Measurements from ENCODE around the gene ATP5PD.

The ATP5PD gene

GRCh38 chr17:75005291-75005690 is 41.5 kb downstream of the ATP5PD start:
- H3K36me3 Mint-ChIP-seq: no peaks in the 10 kb centered on the region
- no peaks in the 10 kb centered on the region for H3K27me3 Mint-ChIP-seq
- H3K4me3 Mint-ChIP-seq: no peak overlapping the region
- H3K27ac Mint-ChIP-seq: no peak overlapping the region
- H3K4me1 Mint-ChIP-seq (ENCODE audit: low read depth): no peaks in the 10 kb centered on the region
- H3K9me3 Mint-ChIP-seq (ENCODE audit: low read depth): no peaks in the 10 kb centered on the region

DNA sequence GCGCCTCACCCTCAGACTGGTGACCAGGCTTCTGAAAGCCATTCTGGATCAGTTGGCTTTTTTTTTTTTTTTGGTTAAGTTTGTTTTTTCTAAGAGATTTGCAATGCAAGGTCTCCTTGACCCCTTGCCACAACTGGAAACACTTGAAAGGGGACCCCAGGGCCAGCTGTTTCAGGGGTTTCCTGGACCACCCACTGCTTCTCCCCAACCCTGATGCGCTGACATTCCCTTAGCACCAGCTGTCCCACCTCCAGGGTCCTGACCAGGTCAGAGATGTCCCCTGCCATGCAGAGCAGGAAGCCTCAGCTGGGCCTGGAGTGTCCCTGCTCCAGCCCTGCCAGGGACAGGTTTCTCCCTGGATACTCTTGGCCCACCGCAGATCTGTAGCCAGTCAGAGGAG is 42.4 kb downstream of the ATP5PD start:
- Mint-ChIP-seq H3K27me3 (no peaks in the 10 kb centered on the region), H3K4me1 (ENCODE audit: low read depth) (no peaks in the 10 kb centered on the region), H3K27ac (no peak overlapping the region), H3K36me3 (no peaks in the 10 kb centered on the region), H3K9me3 (ENCODE audit: low read depth) (no peaks in the 10 kb centered on the region), H3K4me3 (no peak overlapping the region)

GRCh38 chr17:75003957-75004355 is 42.8 kb downstream of the ATP5PD start:
- Mint-ChIP-seq H3K4me3 (no peak overlapping the region), H3K9me3 (ENCODE audit: low read depth) (no peaks in the 10 kb centered on the region), H3K27me3 (no peaks in the 10 kb centered on the region), H3K4me1 (ENCODE audit: low read depth) (no peaks in the 10 kb centered on the region), H3K36me3 (no peaks in the 10 kb centered on the region), H3K27ac (no peak overlapping the region)

DNA sequence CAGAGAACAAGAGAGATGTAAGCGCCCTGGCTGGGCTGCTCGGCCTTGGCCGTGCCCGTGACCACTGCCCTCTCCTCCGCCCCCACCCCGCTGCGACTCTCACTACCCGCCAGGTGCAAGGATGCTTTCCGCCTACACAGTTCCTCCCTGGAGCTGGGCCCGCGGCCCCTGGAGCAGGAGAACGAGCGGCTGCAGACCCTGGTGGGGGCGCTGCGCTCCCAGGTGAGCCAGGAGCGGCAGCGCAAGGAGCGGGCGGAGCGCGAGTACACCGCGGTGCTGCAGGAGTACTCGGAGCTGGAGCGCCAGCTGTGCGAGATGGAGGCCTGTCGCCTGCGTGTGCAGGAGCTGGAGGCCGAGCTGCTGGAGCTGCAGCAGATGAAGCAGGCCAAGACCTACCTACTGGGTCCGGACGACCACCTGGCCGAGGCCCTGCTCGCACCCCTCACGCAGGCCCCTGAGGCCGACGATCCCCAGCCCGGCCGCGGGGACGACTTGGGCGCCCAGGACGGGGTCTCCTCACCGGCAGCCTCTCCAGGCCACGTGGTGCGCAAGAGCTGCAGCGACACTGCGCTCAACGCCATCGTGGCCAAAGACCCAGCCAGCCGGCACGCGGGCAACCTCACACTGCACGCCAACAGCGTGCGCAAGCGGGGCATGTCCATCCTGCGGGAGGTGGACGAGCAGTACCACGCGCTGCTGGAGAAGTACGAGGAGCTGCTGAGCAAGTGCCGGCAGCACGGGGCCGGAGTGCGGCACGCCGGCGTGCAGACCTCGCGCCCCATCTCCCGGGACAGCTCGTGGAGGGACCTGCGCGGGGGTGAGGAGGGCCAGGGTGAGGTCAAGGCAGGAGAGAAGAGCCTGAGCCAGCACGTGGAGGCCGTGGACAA is 43.5 kb downstream of the ATP5PD start:
- H3K4me1 Mint-ChIP-seq (ENCODE audit: low read depth): peaks cover 2% of the 10 kb centered on the region
- no peaks in the 10 kb centered on the region for H3K27me3 Mint-ChIP-seq
- H3K4me3 Mint-ChIP-seq: no peak overlapping the region
- no peaks in the 10 kb centered on the region for H3K36me3 Mint-ChIP-seq
- no peak overlapping the region for H3K27ac Mint-ChIP-seq
- H3K9me3 Mint-ChIP-seq (ENCODE audit: low read depth): no peaks in the 10 kb centered on the region

DNA sequence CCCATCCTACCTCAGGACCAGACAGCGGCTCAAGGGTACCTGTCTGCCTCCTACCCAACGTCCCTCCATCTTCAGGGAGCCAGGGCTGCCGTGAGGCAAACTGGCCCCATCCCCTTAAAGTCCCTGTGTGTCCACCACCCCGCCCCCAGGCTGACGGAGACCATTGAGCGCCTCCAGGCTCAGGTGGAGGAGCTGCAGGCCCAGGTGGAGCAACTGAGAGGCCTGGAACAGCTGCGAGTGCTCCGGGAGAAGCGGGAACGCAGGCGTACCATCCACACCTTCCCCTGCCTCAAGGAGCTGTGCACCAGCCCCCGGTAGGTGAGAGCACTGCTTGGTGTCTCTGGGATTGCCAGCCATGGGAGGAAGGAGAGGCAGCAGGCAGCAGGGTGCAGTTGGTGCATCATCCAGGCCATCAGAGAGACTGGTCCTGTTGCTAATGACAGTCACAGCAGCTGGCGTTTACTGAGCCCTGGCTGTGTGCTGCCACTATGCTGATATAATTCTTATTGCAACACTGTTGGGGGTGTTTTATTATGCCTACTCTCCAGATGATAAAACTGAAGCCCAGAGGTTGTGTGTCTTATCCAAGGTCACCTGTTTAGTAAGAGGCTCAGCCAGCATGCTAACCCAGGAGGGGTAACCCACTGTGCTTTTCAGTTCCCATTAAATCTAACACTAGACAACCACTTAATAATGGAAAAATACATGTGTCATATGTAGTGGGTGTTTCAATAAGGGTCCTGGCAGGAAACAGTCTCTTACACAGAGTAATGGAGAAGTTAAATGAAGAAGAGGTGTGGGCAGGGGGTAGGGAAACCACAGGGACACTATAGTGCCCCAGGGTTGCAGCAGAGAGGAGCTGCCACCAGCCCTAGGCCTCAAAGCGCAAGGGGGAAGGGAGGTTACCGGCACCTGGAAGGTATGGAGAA is 44.6 kb downstream of the ATP5PD start:
- H3K4me1 Mint-ChIP-seq (ENCODE audit: low read depth): peaks cover 3% of the 10 kb centered on the region
- H3K27ac Mint-ChIP-seq: no peak overlapping the region
- no peaks in the 10 kb centered on the region for H3K27me3 Mint-ChIP-seq
- H3K36me3 Mint-ChIP-seq: no peaks in the 10 kb centered on the region
- H3K4me3 Mint-ChIP-seq: no peak overlapping the region
- H3K9me3 Mint-ChIP-seq (ENCODE audit: low read depth): no peaks in the 10 kb centered on the region

- Mint-ChIP-seq H3K36me3 (no peaks in the 10 kb centered on the region), H3K4me1 (ENCODE audit: low read depth) (peaks cover 3% of the 10 kb centered on the region), H3K4me3 (no peak overlapping the region), H3K27ac (no peak overlapping the region), H3K27me3 (no peaks in the 10 kb centered on the region), H3K9me3 (ENCODE audit: low read depth) (no peaks in the 10 kb centered on the region)
Observed at GRCh38 chr17:74999523-74999922, 47.2 kb downstream of the ATP5PD start.

GRCh38 chr17:74998783-74999182 is 48.0 kb downstream of the ATP5PD start:
- H3K9me3 Mint-ChIP-seq (ENCODE audit: low read depth): no peaks in the 10 kb centered on the region
- no peaks in the 10 kb centered on the region for H3K36me3 Mint-ChIP-seq
- peaks cover 3% of the 10 kb centered on the region for H3K4me1 Mint-ChIP-seq (ENCODE audit: low read depth)
- H3K27ac Mint-ChIP-seq: no peak overlapping the region
- H3K4me3 Mint-ChIP-seq: no peak overlapping the region
- H3K27me3 Mint-ChIP-seq: no peaks in the 10 kb centered on the region

DNA sequence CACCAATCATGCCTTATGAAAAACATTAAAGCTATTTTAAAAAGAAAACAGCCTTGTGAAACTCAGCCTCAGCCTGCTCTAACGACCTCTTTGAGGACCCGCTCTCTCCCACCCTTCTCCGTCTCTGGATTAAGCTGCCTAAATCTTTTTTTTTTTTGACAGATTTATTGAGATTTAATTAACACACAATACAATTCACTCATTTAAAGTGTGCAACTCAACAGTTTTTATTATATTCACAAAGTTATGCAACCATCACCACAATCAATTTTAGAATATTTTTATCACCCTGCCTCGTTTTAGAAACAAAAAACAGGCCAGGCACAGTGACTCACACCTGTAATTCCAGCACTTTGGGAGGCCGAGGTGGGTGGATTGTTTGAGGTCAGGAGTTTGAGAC is 50.9 kb downstream of the ATP5PD start:
- no peaks in the 10 kb centered on the region for H3K36me3 Mint-ChIP-seq
- no peaks in the 10 kb centered on the region for H3K27me3 Mint-ChIP-seq
- no peak overlapping the region for H3K4me3 Mint-ChIP-seq
- no peak overlapping the region for H3K27ac Mint-ChIP-seq
- peaks cover 3% of the 10 kb centered on the region for H3K4me1 Mint-ChIP-seq (ENCODE audit: low read depth)
- H3K9me3 Mint-ChIP-seq (ENCODE audit: low read depth): no peaks in the 10 kb centered on the region

- H3K36me3 Mint-ChIP-seq: no peaks in the 10 kb centered on the region
- no peak overlapping the region for H3K4me3 Mint-ChIP-seq
- peaks cover 3% of the 10 kb centered on the region for H3K4me1 Mint-ChIP-seq (ENCODE audit: low read depth)
- no peaks in the 10 kb centered on the region for H3K9me3 Mint-ChIP-seq (ENCODE audit: low read depth)
- no peak overlapping the region for H3K27ac Mint-ChIP-seq
- no peaks in the 10 kb centered on the region for H3K27me3 Mint-ChIP-seq
Observed at GRCh38 chr17:74994440-74994839, 52.3 kb downstream of the ATP5PD start.

- H3K27ac Mint-ChIP-seq: no peak overlapping the region
- H3K27me3 Mint-ChIP-seq: no peaks in the 10 kb centered on the region
- H3K36me3 Mint-ChIP-seq: no peaks in the 10 kb centered on the region
- no peak overlapping the region for H3K4me3 Mint-ChIP-seq
- no peaks in the 10 kb centered on the region for H3K9me3 Mint-ChIP-seq (ENCODE audit: low read depth)
- peaks cover 3% of the 10 kb centered on the region for H3K4me1 Mint-ChIP-seq (ENCODE audit: low read depth)
Observed at GRCh38 chr17:74992223-74992622, 54.5 kb downstream of the ATP5PD start.

DNA sequence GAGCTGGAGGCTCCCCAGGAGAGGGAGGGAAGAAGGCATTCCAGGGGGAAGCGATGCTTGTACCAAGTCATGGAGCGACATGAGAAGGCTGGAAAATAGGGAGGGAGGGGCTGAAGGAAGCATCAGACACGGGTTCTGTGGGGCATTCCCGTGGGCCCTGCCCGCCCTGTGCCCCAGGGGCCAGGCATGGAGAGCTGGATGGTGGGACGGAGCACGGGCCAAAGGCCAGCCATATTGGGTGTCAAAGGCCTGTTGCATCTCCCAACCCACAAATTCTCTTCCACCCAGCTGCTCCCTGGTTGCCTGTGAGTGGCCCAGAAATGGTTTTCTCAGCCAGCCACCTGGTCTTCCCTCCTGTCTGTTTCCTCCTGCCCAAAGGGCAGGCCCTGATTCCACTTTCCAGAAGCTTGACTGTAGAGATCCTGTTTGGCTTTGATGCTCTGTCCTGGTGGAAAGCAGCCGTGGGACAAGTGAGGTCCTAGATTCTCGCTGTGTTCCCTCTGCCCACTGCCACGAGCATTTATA is 56.1 kb downstream of the ATP5PD start:
- H3K4me3 Mint-ChIP-seq: no peak overlapping the region
- no peaks in the 10 kb centered on the region for H3K27me3 Mint-ChIP-seq
- H3K27ac Mint-ChIP-seq: no peak overlapping the region
- H3K4me1 Mint-ChIP-seq (ENCODE audit: low read depth): peaks cover 10% of the 10 kb centered on the region
- no peaks in the 10 kb centered on the region for H3K36me3 Mint-ChIP-seq
- H3K9me3 Mint-ChIP-seq (ENCODE audit: low read depth): no peaks in the 10 kb centered on the region

Data from activated naive CD8-positive, alpha-beta T cell (primary cell).